Femur (tissue), 1 donor: ENCODE data around the gene ZNF761.
"Not testable (repeated sequence)": the region's sequence is repeated elsewhere in the genome, so short reads cannot be mapped to it uniquely, and the experiment has no call there.

ENCODE experiments used
- DNase-seq: peaks from one replicate; pipeline ENCODE4 v3.0.0-alpha.2; 2017

Gene ZNF761

GRCh38 chr19:53431399-53432087, at the start of gene ZNF761:
Gene ZNF761, plus strand, starts transcription at chr19:53431984. Its CDS starts 15,285 bp downstream, at chr19:53447269.
- DNase-seq = peak; percentile 97

- no peak for DNase-seq
These were observed 43.6 kb upstream of the ZNF761 start for GRCh38 chr19:53388168-53388567.

GRCh38 chr19:53388904-53389303, 42.9 kb upstream of the ZNF761 start:
- no peak for DNase-seq

DNA sequence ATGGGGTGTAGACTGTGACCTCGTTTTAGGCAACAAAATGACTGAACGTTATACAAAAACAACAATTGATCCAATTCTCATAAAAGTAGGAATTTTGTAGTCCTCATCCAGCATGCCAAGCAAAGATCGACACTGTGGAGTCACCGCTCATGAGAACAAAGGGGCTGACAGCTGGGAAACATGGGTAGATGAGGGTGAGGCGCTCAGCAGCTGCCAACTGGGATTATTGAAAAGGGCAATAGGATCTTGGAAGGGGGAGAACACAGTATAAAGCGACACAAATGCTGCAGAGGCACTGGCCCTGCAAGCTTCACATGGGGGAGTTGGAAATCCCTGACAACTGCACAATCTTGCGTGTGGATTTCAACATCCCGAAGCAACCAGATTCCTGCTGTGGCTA, 42.2 kb upstream of the ZNF761 start:
- DNase-seq = peak; percentile 44

- DNase-seq = peak; percentile 49
These were observed 41.8 kb upstream of the ZNF761 start for GRCh38 chr19:53389978-53390377.

DNA sequence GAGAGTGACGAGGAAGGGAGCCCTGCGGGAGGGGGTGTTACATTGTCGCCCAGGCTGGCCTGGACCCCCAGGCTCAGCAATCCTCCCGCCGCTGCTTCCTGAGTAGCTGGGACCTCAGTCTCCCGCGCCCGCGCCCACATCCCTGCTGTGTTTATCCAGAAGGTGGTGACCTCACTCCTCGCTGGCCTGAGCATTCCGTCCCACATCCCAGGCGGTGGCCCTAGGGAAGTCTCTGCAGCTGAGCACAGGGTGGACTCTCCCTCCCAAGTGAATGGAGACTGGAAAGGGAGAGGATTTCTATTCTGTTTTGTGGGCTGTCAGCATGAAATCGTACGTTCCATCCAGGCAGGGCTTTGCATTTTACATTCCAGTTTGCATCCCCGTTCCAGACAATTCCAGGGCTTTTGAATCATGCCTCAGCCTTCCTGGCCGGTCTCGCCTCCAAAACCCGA, 37.2 kb upstream of the ZNF761 start:
- peak; percentile 68 for DNase-seq

- peak; percentile 97 for DNase-seq
These were observed 36.6 kb upstream of the ZNF761 start, which contains the start of gene ZNF765 for GRCh38 chr19:53394974-53395839. Gene ZNF765, plus strand, starts transcription at chr19:53395149. Its CDS starts 2,867 bp downstream, at chr19:53398016.

DNA sequence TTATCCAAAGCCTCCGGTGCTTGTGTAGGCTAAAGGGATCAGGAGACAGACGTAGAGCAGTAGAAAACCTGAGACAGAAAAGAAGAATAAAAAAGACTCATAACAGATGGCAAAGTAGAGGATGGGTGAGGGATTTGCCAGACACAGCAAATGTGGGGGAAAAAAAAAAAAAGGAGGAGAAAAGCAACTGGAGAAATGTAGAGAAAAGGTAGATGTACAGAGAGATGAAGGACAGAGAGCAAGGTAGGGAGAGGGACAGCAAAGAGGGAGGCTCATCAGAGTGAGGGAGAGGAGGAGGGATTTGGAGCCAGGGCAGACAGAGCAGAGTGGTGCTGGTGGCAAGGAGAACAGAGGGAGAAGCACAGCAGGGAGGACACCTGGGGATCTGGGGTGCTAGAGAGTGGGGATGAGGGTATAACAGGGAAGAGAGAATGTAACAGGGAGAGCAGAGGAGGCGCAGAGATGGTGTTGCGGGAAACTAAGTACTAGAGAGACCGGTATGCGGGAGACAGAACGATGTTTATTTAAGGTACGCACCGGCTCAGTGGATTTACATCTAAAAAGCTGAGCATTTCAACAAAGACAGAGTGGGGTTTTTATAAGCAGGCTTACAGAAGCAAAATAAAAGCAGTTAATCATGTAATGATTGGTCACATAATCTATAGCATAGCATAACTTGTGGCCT, 35.8 kb upstream of the ZNF761 start:
- not testable (repeated sequence) for DNase-seq

DNA sequence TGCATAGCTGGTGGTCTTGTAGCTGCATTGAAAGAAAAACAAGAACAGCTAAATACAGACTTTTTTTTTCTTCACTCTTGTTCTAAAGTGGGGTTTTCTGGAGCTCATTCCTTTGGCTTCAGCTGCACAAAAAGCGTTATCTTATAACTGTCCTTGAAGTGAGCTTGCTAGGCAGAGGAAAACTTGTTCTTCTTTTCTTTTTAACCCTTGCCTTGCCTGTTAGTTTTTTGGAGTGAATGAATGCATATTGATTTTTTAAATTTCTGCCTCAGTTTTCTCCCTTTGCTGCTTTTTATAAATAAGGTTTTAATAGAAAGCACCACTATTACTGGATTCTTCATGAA, 35.3 kb upstream of the ZNF761 start:
- DNase-seq = no peak

DNA sequence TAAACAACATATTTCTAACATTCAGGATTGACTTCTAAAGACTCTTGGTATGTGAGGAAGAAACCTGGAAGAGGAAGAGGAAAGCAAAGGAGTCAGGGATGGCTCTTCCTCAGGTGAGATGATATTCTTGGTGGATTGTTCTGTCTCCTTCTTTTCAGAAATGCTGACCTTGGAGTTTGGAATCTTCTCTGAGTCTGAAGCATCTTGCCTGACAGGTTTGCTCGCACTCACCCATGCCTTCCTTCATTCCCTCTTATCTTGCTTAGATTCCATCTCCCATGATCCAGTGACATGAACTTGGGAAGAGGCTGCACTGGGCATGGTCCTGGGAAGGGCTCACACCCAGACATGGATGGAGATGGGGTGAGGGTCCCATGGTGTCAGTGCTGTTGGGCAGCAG, 33.9 kb upstream of the ZNF761 start:
- DNase-seq = not testable (repeated sequence)

DNA sequence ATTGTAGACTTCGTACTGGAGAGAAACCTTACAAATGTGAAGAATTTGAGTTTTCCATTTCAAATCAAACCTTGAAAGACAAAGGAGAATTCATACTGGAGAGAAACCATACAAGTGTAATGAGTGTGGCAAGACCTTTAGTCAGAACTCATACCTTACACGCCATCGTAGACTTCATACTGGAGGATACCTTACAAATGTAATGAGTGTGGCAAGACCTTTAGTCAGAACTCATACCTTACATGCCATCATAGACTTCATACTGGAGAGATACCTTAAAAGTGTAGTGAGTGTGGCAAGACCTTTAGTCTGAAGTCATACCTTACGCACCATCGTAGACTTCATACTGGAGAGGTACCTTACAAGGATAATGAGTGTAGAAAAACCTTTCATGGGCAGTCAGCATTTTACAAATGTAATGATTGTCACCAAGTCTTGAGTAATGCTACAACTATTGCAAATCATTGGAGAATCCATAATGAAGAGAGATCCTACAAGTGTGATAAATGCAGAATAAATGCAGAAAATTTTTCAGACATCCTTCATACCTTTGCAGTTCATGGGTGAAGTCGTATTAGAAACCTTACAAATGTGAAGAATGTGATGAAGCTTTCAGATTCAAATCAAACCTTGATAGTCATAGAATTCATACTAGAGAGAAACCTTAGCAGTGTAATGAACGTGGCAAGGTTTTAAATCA, 22.1 kb upstream of the ZNF761 start:
- DNase-seq = no peak

DNA sequence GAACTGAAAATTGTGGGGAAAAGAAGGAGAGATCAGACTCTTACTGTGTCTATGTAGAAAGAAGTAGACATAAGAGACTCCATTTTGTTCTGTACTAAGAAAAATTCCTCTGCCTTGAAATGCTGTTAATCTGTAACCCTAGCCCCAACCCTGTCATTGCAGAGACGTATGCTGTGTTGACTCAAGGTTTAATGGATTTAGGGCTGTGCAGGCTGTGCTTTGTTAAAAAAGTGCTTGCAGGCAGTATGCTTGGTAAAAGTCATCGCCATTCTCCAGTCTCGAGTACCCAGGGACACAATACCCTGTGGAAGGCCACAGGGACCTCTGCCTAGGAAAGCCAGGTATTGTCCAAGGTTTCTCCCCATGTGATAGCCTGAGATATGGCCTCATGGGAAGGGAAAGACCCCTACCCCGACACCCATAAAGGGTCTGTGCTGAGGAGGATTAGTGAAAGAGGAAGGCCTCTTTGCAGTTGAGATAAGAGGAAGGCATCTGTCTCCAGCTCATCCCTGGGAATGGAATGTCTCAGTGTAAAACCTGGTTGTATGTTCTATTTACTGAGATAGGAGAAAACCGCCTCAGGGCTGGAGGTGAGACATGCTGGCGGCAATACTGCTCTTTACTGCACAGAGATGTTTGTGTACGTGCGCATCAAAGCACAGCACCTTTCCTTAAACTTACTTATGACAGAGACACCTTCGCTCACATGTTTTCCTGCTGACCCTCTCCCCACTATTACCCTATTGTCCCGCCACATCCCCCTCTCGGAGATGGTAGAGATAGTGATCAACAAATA, 11.1 kb upstream of the ZNF761 start:
- DNase-seq = not testable (repeated sequence)

GRCh38 chr19:53422551-53422950, 9.2 kb upstream of the ZNF761 start:
- no peak for DNase-seq

DNA sequence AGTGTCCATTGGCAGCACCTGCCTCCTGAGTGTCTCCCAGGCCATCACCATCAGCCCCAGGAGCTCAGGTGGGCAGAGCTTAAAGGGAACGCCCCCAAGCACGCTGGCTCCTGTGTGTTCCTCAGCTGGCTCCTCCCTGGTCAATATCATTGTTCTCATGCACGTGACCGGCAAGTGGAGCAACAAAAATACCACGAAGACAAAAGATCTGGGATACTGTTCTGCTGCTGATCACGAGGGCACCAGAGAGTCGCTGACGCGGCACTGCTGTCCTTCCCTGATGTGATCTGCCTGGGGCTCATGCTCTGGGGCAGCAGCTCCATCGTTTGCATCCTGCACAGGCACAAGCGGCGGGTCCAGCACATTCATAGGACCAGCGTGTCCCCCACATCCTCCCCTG, 8.7 kb upstream of the ZNF761 start:
- DNase-seq = not testable (repeated sequence)

- DNase-seq = peak; percentile 28
These were observed 8.1 kb upstream of the ZNF761 start for GRCh38 chr19:53423680-53424079.

DNA sequence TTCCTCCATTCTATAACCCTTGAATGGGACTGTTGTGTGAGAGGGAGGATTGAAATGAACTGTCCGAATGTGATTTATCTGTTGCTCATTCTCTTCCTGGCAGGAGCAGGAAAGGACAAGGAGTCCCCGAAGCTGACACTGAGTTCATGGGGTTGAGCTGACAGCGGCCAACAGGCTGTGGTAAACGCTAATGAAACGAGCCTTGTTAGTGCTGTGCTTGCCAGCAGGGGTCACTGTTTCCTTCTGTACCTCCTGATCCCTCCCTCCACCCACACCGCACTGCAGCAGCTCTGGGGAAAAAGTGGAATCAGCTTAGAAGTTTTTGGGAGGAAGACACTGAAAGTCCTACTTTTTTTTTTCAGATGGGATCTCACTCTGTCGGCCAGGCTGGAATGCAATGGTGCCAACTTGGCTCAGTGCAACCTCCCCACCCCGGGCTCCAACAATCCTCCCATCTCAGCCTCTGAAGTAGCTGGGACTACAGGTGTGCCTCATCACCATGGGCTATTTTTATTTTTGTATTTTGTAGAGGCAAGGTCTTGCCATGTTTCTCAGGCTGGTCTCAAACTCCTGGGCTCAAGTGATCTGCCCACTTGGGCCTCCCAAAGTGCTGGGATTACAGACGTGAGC, 6.7 kb upstream of the ZNF761 start:
- DNase-seq = peak; percentile 77

DNA sequence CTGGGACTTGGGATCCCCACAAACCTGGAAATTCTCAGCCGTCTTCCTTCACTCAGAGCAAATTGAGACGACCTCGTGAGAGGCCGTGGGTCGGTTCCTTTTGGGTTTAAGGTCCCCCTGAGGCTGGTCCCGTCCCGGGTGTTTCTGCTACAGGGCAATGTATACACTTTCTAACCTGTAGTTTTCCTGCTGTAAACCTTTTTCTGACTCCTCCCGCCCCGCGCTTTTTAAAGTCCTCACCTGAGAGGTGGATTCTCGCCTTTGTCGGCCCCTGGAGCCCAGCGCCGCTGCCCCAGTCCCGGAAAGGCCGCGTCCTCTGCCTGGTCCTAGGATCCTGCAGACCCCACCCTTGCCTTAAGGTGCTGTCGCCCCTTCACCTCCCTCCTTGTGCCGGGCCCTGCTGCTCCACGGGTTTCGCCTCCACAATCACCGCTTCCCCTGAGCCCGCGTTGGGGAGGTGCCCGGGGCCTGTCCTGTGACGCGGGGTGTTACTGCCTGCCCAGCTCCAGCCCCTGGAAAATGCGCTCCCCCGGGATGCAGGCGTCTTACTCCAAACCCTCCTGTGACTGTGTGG, 391 bp downstream of the ZNF761 start:
- DNase-seq = peak; percentile 60

DNA sequence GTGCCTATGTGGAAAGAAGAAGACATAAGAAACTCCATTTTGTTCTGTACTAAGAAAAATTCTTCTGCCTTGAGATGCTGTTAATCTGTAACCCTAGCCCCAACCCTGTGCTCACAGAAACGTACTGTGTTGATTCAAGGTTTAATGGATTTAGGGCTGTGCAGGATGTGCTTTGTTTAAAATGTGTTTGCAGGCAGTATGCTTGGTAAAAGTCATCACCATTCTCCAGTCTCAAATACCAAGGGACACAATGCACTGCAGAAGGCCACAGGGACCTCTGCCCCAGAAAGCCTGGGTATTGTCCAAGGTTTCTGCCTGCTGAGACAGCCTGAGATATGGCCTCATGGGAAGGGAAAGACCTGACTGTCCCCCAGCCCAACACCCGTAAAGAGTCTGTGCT, 12.0 kb downstream of the ZNF761 start:
- DNase-seq = not testable (repeated sequence)

- DNase-seq = not testable (repeated sequence)
These were observed 15.4 kb downstream of the ZNF761 start for GRCh38 chr19:53447196-53447595.

DNA sequence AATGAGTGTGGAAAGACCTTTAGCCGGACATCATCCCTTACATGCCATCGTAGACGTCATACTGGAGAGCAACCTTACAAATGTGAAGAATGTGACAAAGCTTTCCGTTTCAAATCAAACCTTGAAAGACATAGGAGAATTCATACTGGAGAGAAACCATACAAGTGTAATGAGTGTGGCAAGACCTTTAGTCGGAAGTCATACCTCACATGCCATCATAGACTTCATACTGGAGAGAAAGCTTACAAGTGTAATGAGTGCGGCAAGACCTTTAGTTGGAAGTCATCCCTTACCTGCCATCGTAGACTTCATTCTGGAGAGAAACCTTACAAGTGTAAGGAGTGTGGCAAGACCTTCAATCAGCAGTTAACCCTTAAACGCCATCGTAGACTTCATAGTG, 24.0 kb downstream of the ZNF761 start:
- DNase-seq = no peak

DNA sequence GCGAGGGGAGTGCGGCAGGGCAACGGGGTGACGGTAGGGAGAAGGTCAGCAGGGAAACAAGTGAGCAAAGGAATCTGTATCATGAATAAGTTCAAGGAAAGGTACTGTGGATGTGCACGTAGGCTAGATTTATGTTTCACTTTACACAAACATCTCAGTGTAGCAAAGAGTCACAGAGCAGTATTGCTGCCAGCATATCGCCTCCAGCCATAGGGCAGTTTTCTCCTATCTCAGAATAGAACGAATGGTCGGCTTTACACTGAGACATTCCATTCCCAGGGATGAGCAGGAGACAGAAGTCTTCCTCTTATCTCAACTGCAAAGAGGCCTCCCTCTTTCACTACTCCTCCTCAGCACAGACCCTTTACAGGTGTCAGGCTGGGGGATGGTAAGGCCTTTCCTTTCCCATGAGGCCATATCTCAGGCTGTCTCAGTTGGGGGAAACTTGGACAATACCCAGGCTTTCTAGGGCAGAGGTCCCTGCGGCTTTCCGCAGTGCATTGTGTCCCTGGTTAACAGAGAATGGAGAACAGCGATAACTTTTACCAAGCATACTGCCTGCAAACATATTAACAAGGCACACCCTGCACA, 28.4 kb downstream of the ZNF761 start:
- DNase-seq = not testable (repeated sequence)
